Measurements from ENCODE around the gene MYH7.

Gene MYH7

DNA sequence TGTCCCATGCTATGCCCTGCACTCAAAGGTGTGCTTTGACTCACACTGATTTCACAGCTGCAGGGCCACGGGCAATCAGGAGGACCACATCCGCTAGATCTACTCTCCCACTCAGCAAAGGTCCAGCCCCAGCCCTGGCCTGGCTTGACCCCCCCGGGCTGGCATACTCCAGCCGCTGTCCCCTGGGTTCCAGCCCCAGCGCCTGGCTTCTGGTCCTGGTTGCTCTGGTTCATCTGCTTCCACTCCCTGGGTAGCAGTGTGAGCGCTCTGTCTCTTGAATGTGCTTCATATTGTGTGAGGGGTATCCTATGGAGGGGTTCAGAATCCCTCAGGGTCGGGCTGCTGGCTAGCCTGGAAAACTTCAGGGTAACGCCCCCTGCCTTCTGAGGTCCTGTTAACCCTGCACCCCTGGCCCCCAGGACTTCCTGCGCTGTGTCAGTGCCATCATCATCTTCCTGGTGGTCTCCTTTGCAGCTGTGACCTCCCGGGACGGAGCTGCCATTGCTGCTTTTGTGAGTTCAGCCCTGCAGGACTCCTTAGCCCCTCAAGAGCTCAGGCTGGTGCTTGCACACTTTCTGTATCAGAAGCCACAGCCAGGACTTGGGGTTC lies 56.7 kb downstream of the MYH7 start:
- Histone ChIP-seq H2BK120ac (ENCODE audit: low read depth, low read length) (no peak overlapping the region), H3K14ac (ENCODE audit: low read length in 2 of 2) (peak overlapping the region in 1 of 2 experiments; percentile 31), H2AFZ (ENCODE audit: low read depth, low read length) (no peak overlapping the region), H3K4me1 (ENCODE audit: control insufficient read depth, insufficient read depth, low read depth, low read length) (no peaks in the 10 kb centered on the region), H2BK15ac (ENCODE audit: low read depth, poor library complexity, severe bottlenecking) (no peak overlapping the region), H2AK5ac (ENCODE audit: low read length, severe bottlenecking) (no peak overlapping the region), H3K9me3 (ENCODE audit: control insufficient read depth, low read length) (no peaks in the 10 kb centered on the region), H4K8ac (ENCODE audit: low read length) (no peak overlapping the region), H3K4me3 (ENCODE audit: insufficient read depth in 1 of 2, low read depth in 1 of 2, low read length in 2 of 2) (no peak overlapping the region), H2BK5ac (ENCODE audit: low read depth, low read length, poor library complexity, severe bottlenecking) (no peak overlapping the region), H3K18ac (ENCODE audit: low read depth in 1 of 2, low read length in 2 of 2) (no peak overlapping the region), H3K9ac (ENCODE audit: low read length) (no peak overlapping the region), H2BK12ac (ENCODE audit: low read length in 2 of 2) (no peak overlapping the region), H4K91ac (ENCODE audit: low read length) (no peak overlapping the region), H3K27ac (ENCODE audit: low read length, poor library complexity, severe bottlenecking) (no peak overlapping the region), H3K4ac (ENCODE audit: low read depth in 1 of 2, low read length in 2 of 2) (no peak overlapping the region), H3K23ac (ENCODE audit: low read length in 2 of 2) (no peak overlapping the region), H3K4me2 (ENCODE audit: low read length, poor library complexity, severe bottlenecking) (no peak overlapping the region), H3K27me3 (ENCODE audit: control insufficient read depth in 1 of 2, insufficient read depth in 1 of 2, low read length in 2 of 2) (peaks cover 59 to 76% of the 10 kb centered on the region in 2 experiments), H3K79me1 (replicated peaks; ENCODE audit: low read length, poor library complexity, severe bottlenecking) (no peaks in the 10 kb centered on the region), H3K36me3 (ENCODE audit: control insufficient read depth in 1 of 2, insufficient read depth in 2 of 2, low read depth in 1 of 2, low read length in 2 of 2) (no peaks in the 10 kb centered on the region)
- 78% methylated on average over 11 of the region's 11 CpGs for WGBS
- DNase-seq: no peak

DNA sequence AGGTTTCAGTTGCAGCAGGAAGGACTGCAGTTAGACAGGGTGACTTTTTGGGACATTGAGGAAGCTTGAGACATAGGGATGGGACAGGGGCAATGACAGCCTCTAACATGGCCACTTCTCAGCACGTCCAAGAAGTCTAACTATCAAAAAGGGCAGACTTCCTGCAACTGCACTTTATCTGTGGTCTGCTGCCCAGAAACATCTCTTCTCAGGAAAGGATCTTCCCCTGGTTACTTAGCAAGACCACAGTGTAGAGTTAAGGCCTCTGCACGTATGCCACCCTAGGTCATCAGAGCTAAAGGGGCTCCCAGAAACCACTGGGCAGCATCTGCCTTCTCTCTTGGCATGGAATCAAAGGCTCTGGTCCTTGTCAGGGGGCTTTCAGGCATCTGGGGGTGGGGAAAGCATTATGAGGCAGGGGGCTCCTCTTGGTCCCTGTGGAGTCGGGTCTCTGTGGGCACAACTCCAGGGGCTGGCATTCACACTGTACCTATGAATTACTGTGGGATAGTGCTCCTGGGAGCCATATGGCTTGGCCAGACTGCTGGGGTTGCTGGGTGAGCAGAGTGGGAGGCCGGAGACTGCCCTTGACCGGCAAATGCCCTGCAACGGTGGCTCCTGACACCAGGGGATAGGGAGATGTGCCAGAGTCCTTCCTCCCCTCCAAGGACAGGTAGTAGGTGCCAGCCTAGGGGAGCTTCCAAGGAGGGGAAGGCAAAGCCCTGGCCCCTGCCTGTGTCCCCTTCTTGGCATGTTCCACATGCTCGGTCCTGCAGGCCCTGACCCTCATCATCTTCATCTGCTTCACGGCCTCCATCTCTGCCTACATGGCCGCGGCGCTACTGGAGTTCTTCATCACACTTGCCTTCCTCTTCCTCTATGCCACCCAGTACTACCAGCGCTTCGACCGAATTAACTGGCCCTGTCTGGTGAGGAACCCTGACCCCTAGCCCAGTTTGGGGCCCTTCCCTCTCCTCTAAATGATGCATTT lies 57.6 kb downstream of the MYH7 start:
- no peaks in the 10 kb centered on the region for H3K36me3 ChIP-seq (ENCODE audit: control insufficient read depth in 1 of 2, insufficient read depth in 2 of 2, low read depth in 1 of 2, low read length in 2 of 2)
- no peak overlapping the region for H3K23ac ChIP-seq (ENCODE audit: low read length in 2 of 2)

DNA sequence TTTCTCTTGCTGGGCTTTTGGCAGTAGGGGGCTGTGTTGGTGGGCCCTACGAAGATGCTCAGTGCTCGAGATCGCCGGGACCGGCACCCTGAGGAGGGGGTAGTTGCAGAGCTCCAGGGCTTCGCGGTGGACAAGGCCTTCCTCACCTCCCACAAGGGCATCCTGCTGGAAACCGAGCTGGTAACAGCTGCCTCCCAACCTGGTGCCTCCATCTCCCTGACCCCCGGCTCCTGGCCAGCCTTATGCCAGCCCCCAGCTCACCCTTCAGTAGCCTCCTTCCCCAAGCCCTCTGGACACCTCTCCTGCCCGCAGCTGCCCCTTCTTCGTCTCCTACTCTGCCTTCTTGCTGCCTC lies 58.3 kb downstream of the MYH7 start:
- WGBS: 72% methylated on average over 10 of the region's 11 CpGs
- DNase-seq: no peak
- no peak overlapping the region for H3K9ac ChIP-seq (ENCODE audit: low read length)
- H4K8ac ChIP-seq (ENCODE audit: low read length): no peak overlapping the region
- no peak overlapping the region for H2BK5ac ChIP-seq (ENCODE audit: low read depth, low read length, poor library complexity, severe bottlenecking)
- no peak overlapping the region for H3K4me2 ChIP-seq (ENCODE audit: low read length, poor library complexity, severe bottlenecking)
- H2BK15ac ChIP-seq (ENCODE audit: low read depth, poor library complexity, severe bottlenecking): peak overlapping the region; percentile 80
- no peak overlapping the region for H3K23ac ChIP-seq (ENCODE audit: low read length in 2 of 2)
- no peak overlapping the region for H4K91ac ChIP-seq (ENCODE audit: low read length)
- H2BK120ac ChIP-seq (ENCODE audit: low read depth, low read length): no peak overlapping the region
- no peak overlapping the region for H2AFZ ChIP-seq (ENCODE audit: low read depth, low read length)
- H2AK5ac ChIP-seq (ENCODE audit: low read length, severe bottlenecking): no peak overlapping the region
- no peaks in the 10 kb centered on the region for H3K36me3 ChIP-seq (ENCODE audit: control insufficient read depth in 1 of 2, insufficient read depth in 2 of 2, low read depth in 1 of 2, low read length in 2 of 2)
- H3K4me3 ChIP-seq (ENCODE audit: insufficient read depth in 1 of 2, low read depth in 1 of 2, low read length in 2 of 2): no peak overlapping the region
- H2BK12ac ChIP-seq (ENCODE audit: low read length in 2 of 2): no peak overlapping the region
- H3K4ac ChIP-seq (ENCODE audit: low read depth in 1 of 2, low read length in 2 of 2): no peak overlapping the region
- H3K79me1 ChIP-seq (replicated peaks; ENCODE audit: low read length, poor library complexity, severe bottlenecking): no peaks in the 10 kb centered on the region
- H3K18ac ChIP-seq (ENCODE audit: low read depth in 1 of 2, low read length in 2 of 2): no peak overlapping the region
- H3K14ac ChIP-seq (ENCODE audit: low read length in 2 of 2): no peak overlapping the region
- peaks cover 61 to 67% of the 10 kb centered on the region in 2 experiments for H3K27me3 ChIP-seq (ENCODE audit: control insufficient read depth in 1 of 2, insufficient read depth in 1 of 2, low read length in 2 of 2)
- no peaks in the 10 kb centered on the region for H3K9me3 ChIP-seq (ENCODE audit: control insufficient read depth, low read length)
- H3K4me1 ChIP-seq (ENCODE audit: control insufficient read depth, insufficient read depth, low read depth, low read length): no peaks in the 10 kb centered on the region
- H3K27ac ChIP-seq (ENCODE audit: low read length, poor library complexity, severe bottlenecking): no peak overlapping the region

More for the DNA sequence above, 57.6 kb downstream of the MYH7 start:
- H2BK12ac ChIP-seq (ENCODE audit: low read length in 2 of 2): no peak overlapping the region
- no peak overlapping the region for H3K14ac ChIP-seq (ENCODE audit: low read length in 2 of 2)
- H2BK15ac ChIP-seq (ENCODE audit: low read depth, poor library complexity, severe bottlenecking): no peak overlapping the region
- WGBS: 92% methylated on average over 14 of the region's 14 CpGs
- no peak overlapping the region for H3K4me2 ChIP-seq (ENCODE audit: low read length, poor library complexity, severe bottlenecking)
- H3K4ac ChIP-seq (ENCODE audit: low read depth in 1 of 2, low read length in 2 of 2): no peak overlapping the region
- no peak overlapping the region for H3K18ac ChIP-seq (ENCODE audit: low read depth in 1 of 2, low read length in 2 of 2)
- no peak overlapping the region for H2BK5ac ChIP-seq (ENCODE audit: low read depth, low read length, poor library complexity, severe bottlenecking)
- H3K9me3 ChIP-seq (ENCODE audit: control insufficient read depth, low read length): no peaks in the 10 kb centered on the region
- no peak overlapping the region for H2AFZ ChIP-seq (ENCODE audit: low read depth, low read length)
- H4K8ac ChIP-seq (ENCODE audit: low read length): no peak overlapping the region
- H3K27me3 ChIP-seq (ENCODE audit: control insufficient read depth in 1 of 2, insufficient read depth in 1 of 2, low read length in 2 of 2): peaks cover 63 to 74% of the 10 kb centered on the region in 2 experiments
- H4K91ac ChIP-seq (ENCODE audit: low read length): no peak overlapping the region
- no peak overlapping the region for H3K9ac ChIP-seq (ENCODE audit: low read length)
- no peak overlapping the region for H3K27ac ChIP-seq (ENCODE audit: low read length, poor library complexity, severe bottlenecking)
- H3K4me3 ChIP-seq (ENCODE audit: insufficient read depth in 1 of 2, low read depth in 1 of 2, low read length in 2 of 2): no peak overlapping the region
- no peak for DNase-seq
- no peak overlapping the region for H2AK5ac ChIP-seq (ENCODE audit: low read length, severe bottlenecking)
- no peak overlapping the region for H2BK120ac ChIP-seq (ENCODE audit: low read depth, low read length)
- no peaks in the 10 kb centered on the region for H3K79me1 ChIP-seq (replicated peaks; ENCODE audit: low read length, poor library complexity, severe bottlenecking)
- no peaks in the 10 kb centered on the region for H3K4me1 ChIP-seq (ENCODE audit: control insufficient read depth, insufficient read depth, low read depth, low read length)

DNA sequence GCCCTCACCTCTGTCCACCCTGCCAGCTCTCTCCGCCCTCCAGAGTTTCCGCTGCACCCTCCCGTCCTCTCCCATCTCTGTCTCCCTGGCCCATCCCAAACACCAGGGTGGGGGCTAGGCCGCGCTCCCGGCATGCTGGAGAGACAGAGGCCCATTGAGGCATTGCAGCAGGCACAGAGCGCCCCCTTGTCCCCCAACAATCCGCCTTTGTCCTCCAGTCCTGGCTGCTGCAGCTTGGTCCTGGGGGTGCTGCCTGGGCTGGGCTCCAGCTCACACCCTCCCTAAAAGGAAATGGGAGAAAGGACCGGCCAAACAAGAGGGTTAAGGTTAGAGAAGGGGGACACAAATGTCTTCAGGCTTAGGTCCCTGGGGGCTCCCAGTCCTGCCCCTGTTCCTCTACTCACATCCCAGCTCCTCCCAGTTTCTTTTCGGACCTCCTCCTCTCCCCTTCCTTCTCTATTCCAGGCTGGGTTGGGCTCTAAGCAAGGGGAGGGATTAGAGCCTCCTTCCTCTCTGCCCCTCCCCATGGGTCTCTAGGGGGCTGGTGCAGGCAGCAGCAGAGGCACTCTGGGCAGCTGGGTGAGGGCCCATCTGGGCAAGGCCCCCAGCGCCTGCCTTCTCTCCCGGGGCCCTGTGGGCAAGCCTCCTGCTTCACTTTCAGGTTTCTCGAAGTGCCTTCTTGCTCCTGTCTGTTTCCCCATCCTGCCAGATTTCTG lies 58.8 kb downstream of the MYH7 start, which contains the start of gene CMTM5:
Gene CMTM5, plus strand, starts transcription at position 565 of the 716 bp plus-strand sequence. CDS start 206 bp downstream, outside the sequence.
- Histone ChIP-seq H3K4me1 (ENCODE audit: control insufficient read depth, insufficient read depth, low read depth, low read length) (no peaks in the 10 kb centered on the region), H3K4ac (ENCODE audit: low read depth in 1 of 2, low read length in 2 of 2) (no peak within 1 kb of the TSS), H3K23ac (ENCODE audit: low read length in 2 of 2) (no peak within 1 kb of the TSS), H3K14ac (ENCODE audit: low read length in 2 of 2) (no peak within 1 kb of the TSS), H3K18ac (ENCODE audit: low read depth in 1 of 2, low read length in 2 of 2) (no peak within 1 kb of the TSS), H2AK5ac (ENCODE audit: low read length, severe bottlenecking) (no peak within 1 kb of the TSS), H3K9ac (ENCODE audit: low read length) (no peak within 1 kb of the TSS), H4K91ac (ENCODE audit: low read length) (no peak within 1 kb of the TSS), H3K9me3 (ENCODE audit: control insufficient read depth, low read length) (no peaks in the 10 kb centered on the region), H3K27ac (ENCODE audit: low read length, poor library complexity, severe bottlenecking) (no peak within 1 kb of the TSS), H2BK15ac (ENCODE audit: low read depth, poor library complexity, severe bottlenecking) (peak within 1 kb of the TSS; percentile 80), H2BK5ac (ENCODE audit: low read depth, low read length, poor library complexity, severe bottlenecking) (no peak within 1 kb of the TSS), H3K79me1 (replicated peaks; ENCODE audit: low read length, poor library complexity, severe bottlenecking) (no peaks in the 10 kb centered on the region), H4K8ac (ENCODE audit: low read length) (no peak within 1 kb of the TSS), H3K4me2 (ENCODE audit: low read length, poor library complexity, severe bottlenecking) (no peak within 1 kb of the TSS), H3K36me3 (ENCODE audit: control insufficient read depth in 1 of 2, insufficient read depth in 2 of 2, low read depth in 1 of 2, low read length in 2 of 2) (no peaks in the 10 kb centered on the region), H2BK120ac (ENCODE audit: low read depth, low read length) (no peak within 1 kb of the TSS), H3K4me3 (ENCODE audit: insufficient read depth in 1 of 2, low read depth in 1 of 2, low read length in 2 of 2) (no peak within 1 kb of the TSS), H2BK12ac (ENCODE audit: low read length in 2 of 2) (no peak within 1 kb of the TSS), H3K27me3 (ENCODE audit: control insufficient read depth in 1 of 2, insufficient read depth in 1 of 2, low read length in 2 of 2) (peaks cover 61 to 66% of the 10 kb centered on the region in 2 experiments), H2AFZ (ENCODE audit: low read depth, low read length) (peak within 1 kb of the TSS; percentile 56)
- 55% methylated on average over 11 of the region's 13 CpGs for WGBS
- no peak for DNase-seq
